Panc1 (cell line): ENCODE results near the gene FGF3.

ENCODE experiments used
- CTCF ChIP-seq: fragments of 450-650 bp; IDR thresholded peaks from 2 replicates; pipeline ENCODE4 v1.5.1; 2017; ENCODE audit warnings: mild to moderate bottlenecking
- REST ChIP-seq, 2 experiments: IDR thresholded peaks; 2 replicates each; pipeline ENCODE4 v1.6.1; 2011 to 2012; ENCODE audit warnings: low read depth in 2 of 2, control low read depth in 1 of 2, low read length in 1 of 2, mild to moderate bottlenecking in 1 of 2, moderate library complexity in 1 of 2; ENCODE audit not compliant: insufficient read depth in 1 of 2
- SIN3A ChIP-seq: IDR thresholded peaks from 2 replicates; pipeline ENCODE4 v1.6.1; 2012; ENCODE audit warnings: low read depth, mild to moderate bottlenecking, low read length, moderate library complexity, borderline replicate concordance; ENCODE audit not compliant: insufficient read depth

GRCh38 chr11:69797737-69798528 lies 21.3 kb downstream of the FGF3 start:
- TF ChIP-seq CTCF: no peak
- TF ChIP-seq REST (IDR thresholded peaks at IDR 0.05; ENCODE audit: insufficient read depth in 1 of 2, low read depth in 2 of 2, low read length in 1 of 2): no peak
- no peak for TF ChIP-seq SIN3A
